ELF-1 (cell line): Measurements from ENCODE around the gene PCBP1.
"Not testable (repeated sequence)": the region's sequence is repeated elsewhere in the genome, so short reads cannot be mapped to it uniquely, and the experiment has no call there.

Experiments used
- DNase-seq: peaks from one replicate; pipeline ENCODE4 v3.0.0-alpha.2; 2016; ENCODE audit warnings: low read depth, low spot score

PCBP1 gene

DNA sequence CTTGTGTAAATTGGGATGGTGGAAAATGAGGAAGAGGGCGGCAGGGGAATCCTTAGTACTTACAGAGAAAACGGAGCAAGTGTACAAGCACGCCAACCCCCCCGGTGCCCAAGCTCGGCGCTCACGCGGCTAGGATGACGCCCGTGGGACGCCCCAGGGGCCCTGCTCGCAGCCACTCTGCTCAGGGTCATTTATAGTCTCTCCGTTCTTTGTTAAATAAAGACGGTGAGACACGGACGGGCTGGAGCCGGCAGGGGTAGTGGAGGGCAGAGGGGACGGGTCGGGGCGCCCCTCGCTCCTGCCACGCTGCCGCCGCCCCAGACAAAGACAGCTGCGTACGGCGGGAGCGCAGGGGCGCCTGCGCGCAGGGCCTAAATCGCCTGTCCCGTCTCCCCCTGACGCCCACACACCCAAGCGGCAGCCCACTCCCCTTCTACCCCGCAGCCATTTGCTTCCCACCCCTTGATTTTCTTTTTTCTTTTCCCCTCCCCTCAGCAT, 37.8 kb downstream of the PCBP1 start:
- peak; percentile 72 for DNase-seq

DNA sequence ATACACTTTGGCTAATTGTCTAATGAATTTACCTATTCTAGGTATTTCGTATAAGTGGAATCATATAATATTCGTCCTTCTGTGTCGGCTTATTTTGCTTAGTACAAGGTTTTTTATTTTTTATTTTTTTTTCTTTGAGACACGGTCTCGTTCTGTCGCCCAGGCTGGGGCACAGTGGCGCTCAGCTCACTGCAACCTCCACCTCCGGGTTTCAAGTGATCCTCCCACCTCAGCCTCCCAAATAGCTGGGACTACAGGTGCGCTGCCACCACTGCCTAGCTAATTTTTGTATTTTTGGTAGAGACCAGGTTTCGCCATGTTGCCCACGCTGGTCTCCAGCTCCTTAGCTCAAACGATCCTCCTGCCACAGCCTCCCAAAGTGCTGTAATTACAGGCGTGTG, 38.2 kb downstream of the PCBP1 start:
- DNase-seq, result no peak

DNA sequence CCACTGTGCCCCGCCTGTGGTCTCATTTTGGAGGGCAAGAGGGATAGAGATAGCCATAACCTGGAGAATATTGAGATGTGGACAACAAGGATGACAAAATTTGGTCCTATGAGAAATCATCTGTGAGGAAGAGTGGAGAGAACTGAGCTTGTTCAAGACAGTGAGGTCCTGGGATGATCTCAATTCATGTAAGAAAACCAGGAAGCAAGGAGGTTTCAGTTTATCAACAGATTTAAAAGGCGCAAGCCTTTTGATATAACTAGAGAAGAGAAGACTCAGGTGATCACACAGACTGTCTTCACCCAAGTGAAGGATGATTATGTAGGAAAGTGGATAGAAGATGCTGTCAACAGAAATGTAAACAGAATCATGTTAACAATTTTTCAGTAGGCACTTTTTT, 39.1 kb downstream of the PCBP1 start:
- no peak for DNase-seq

DNA sequence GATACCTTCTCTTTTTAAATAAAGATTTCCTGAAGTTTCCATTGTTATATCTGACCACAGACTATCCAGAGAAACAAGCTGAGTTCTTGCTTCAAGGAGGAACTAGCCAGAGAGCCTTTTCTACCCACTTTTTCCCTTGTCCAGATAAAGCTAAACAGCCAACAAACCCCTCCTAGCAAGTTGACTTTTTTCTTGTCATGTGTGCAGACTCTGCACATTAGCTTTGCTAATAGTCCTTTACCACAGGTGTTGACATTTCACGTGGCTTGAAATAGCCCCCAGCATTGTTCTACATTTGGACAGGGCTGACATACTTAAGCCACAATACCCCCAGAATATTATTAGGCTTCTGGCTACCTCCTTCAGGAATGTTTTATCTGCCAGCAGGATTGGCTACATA, 40.7 kb downstream of the PCBP1 start:
- no peak for DNase-seq

DNA sequence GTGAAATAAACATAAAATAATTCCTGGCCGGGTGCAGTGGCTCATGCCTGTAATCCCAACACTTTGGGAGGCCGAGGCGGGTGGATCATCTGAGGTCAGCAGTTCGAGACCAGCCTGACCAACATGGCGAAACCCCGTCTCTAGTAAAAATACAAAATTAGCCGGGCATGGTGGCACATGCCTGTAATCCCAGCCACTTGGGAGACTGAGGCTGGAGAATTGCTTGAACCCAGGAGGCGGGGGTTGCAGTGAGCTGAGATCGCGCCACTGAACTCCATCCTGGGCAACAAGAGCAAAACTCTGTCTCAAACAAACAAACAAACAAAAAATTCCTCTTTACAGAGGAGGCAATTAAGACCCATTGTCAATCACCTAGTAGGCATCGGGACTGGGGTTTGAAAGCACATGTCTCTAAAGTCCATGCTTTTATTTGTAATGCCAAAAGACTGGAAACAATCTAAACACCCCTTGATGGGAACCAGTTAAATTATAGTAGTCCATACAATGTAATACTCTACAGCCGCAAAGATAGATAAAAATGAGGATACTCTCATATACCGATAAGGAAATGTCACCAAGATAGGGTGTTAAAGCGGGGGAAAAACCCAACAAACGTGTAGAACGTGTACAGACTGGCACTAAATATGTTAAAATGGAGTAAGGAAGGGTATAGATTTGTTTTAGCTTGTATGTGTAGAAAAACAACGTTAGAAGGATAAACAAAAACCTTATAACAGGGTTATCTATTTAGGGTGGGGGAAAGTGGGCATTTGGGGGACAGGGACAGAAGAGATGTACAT, 44.3 kb downstream of the PCBP1 start:
- not testable (repeated sequence) for DNase-seq

DNA sequence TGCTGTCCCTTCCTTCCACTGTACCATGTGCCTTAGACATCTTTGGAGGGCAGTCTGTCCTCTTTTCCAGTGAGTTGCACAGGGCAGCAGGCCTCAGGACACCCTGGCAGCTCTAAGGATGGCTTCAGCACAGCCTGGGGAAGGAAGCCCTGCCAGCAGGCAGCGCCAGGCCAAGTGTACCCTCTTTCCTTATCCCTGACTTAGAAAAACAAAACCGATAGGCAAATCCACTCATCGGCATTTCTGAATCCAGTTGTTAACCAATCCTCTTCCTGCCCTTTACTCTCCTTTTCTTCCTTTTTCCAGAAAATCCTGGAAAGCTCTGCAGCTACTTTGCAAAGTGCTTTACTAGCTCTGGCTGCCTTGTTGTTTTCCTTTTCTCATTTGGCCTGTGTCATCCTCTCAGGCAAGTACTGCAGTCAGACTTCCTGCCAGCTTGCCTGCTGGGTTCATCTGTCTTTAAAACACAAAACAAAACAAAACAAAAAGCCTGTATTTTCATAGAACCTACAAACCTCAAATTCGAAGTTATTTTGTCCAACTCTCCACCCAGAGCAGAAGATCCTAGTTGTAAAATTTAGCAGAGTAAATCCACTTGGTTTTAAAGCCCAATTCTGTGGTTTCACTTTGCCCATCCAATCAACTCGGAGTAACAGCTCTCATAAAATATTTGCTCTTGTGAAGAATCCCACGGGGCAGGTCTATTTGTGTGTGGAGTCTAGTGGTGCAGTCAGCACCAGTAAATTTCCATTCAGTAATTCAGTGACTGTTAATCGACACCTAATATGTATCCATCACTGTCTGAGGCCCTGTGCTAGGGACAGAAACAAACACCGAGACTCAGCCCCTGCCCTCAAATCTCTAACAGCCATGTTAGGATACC, 45.2 kb downstream of the PCBP1 start:
- DNase-seq, result peak; percentile 37

DNA sequence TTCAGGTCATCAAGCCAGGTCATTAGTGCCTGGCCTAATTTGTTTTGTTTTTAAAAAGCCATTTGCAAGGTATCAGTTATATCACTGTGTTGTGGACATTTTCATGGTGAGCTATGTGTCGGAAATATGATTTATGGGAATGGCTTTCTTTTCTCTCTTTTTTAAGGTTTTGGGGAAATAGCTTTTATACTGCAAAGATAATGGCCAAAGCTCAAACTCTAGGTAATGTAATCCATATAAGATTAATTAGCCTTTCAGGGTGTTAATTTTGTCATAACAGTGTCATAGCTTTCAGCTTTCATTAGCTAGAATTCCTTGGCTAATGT, 45.8 kb downstream of the PCBP1 start:
- DNase-seq, result no peak

DNA sequence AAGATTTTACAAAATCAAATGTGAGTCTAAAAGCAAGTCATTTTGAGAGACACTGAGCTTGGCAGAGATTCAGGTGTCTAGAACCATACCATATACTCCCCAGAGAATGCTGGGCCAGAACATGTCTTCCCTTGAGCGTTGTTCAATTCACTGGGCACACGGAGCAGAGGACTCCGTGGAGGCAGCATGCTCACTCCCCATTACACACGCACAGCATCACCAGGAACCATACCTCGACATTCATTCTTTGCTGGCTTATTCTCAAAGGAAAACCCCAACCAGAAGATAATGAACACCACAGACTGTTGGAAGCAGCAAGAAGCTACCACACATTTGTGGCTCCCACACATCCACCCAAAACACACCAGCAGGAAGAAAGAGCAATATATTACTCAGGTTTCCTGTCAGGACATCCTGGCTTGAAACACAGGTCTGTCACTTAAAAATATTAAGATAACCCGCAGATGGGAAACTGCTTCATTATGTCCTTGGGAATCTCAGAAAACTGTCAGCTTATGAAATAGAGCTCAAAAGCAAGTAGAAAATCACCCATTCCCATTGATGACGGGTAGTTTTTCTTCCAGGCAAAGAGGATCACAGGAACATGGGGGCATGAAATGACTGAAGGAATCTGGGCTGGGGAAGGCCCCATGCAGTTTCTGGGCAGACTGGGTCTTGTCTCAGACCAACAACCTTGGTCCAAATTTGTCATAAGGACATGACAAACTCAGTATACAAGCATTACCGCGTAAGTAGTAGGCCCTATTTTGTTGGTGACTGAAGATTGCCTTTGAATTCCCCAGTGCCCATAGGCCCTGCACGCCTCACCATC, 46.4 kb downstream of the PCBP1 start:
- DNase-seq, result no peak

DNA sequence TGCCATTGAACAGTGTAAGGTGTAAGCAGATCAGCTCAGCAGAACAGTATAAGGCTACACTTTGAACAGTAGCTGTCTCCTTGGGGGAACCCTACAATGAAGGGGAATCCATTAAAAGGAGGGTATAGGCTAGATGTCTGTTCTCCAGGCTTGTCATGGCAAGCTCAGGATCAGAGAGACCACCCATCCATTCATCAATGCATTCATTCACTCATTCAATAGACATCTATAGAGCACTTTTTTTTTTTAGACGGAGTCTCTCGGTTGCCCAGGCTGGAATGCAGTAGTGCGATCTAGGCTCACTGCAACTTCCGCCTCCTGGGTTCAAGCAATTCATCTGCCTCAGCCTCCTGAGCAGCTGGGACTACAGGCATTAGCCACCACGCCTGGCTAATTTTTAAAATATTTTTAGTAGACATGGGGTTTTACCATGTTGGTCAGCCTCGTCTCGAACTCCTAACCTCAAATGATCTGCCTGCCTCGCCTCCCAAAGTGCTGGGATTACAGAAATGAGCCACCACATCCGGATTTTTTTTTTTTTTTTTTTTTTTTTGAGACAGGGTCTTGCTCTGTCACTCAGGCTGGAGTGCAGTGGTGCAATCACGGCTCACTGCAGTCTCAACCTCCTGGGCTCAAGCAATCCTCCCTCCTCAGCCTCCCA, 47.2 kb downstream of the PCBP1 start:
- not testable (repeated sequence) for DNase-seq
